MM.1S (cell line): Measurements from ENCODE around the gene MDGA2.

Experiments
- DNase-seq: peaks from one replicate; pipeline ENCODE4 v3.0.0-alpha.2; 2015
- H2AFZ ChIP-seq: fragments of 300-600 bp; sonication (generic); 2 replicates; pipeline ENCODE4 v1.6.0; 2016; ENCODE audit warnings: antibody characterized with exemption, low read length
- H3F3A ChIP-seq: fragments of 300-600 bp; sonication (generic); 2 replicates; pipeline ENCODE4 v1.6.1; 2016; ENCODE audit warnings: mild to moderate bottlenecking, antibody characterized with exemption, low read length, moderate library complexity, mixed read lengths; ENCODE audit not compliant: insufficient read depth
- H3K27ac ChIP-seq: fragments of 300-600 bp; sonication (generic); 2 replicates; pipeline ENCODE4 v1.5.1; 2016; ENCODE audit warnings: mild to moderate bottlenecking, low read length
- H3K27me3 ChIP-seq: fragments of 300-600 bp; sonication (generic); replicated peaks from 2 replicates; pipeline ENCODE4 v1.6.0; 2016; ENCODE audit warnings: low read length; ENCODE audit not compliant: insufficient read depth
- H3K36me3 ChIP-seq: fragments of 300-600 bp; sonication (generic); replicated peaks from 2 replicates; pipeline ENCODE4 v1.6.1; 2016; ENCODE audit warnings: mild to moderate bottlenecking, low read length, mixed read lengths; ENCODE audit not compliant: insufficient read depth
- H3K4me1 ChIP-seq: fragments of 300-600 bp; sonication (generic); 2 replicates; pipeline ENCODE4 v1.6.1; 2016; ENCODE audit warnings: low read length, mixed read lengths
- H3K4me2 ChIP-seq: fragments of 300-600 bp; sonication (generic); 2 replicates; pipeline ENCODE4 v1.6.0; 2016; ENCODE audit warnings: low read depth, low read length
- H3K4me3 ChIP-seq: fragments of 300-600 bp; sonication (generic); 2 replicates; pipeline ENCODE4 v1.5.1; 2016; ENCODE audit warnings: low read length, mixed read lengths
- H3K79me2 ChIP-seq: fragments of 300-600 bp; sonication (generic); 2 replicates; pipeline ENCODE4 v1.6.1; 2016; ENCODE audit warnings: mixed run types, low read length, mixed read lengths
- H3K9ac ChIP-seq: fragments of 300-600 bp; sonication (generic); 2 replicates; pipeline ENCODE4 v1.6.1; 2016; ENCODE audit warnings: low read length, mixed read lengths
- H3K9me2 ChIP-seq: fragments of 300-600 bp; sonication (generic); replicated peaks from 2 replicates; pipeline ENCODE4 v1.6.1; 2016; ENCODE audit warnings: mild to moderate bottlenecking, low read length, mixed read lengths; ENCODE audit not compliant: insufficient read depth
- H3K9me3 ChIP-seq: fragments of 300-600 bp; sonication (generic); replicated peaks from 2 replicates; pipeline ENCODE4 v1.6.1; 2016; ENCODE audit warnings: mild to moderate bottlenecking, low read length, mixed read lengths; ENCODE audit not compliant: insufficient read depth
- H4K20me1 ChIP-seq: fragments of 300-600 bp; sonication (generic); 2 replicates; pipeline ENCODE4 v1.6.1; 2016; ENCODE audit warnings: mild to moderate bottlenecking, low read length, moderate library complexity, mixed read lengths; ENCODE audit not compliant: insufficient read depth
- EZH2 ChIP-seq: fragments of 300-600 bp; sonication (generic); optimal IDR thresholded peaks from 2 replicates; pipeline ENCODE3; 2017; ENCODE audit warnings: low read depth, mild to moderate bottlenecking, antibody characterized with exemption, low read length, mixed read lengths
- EZH2phosphoT487 ChIP-seq: fragments of 300-600 bp; sonication (generic); IDR thresholded peaks from 2 replicates; pipeline ENCODE4 v1.6.1; 2018; ENCODE audit warnings: antibody characterized with exemption, low read length
- TF ChIP-seq, protein P1 (sequence below): fragments of 300-600 bp; sonication (generic); IDR thresholded peaks from 2 replicates; pipeline ENCODE4 v1.5.1; 2016; ENCODE audit warnings: antibody characterized with exemption, low read length, mixed read lengths

The MDGA2 gene

DNA sequence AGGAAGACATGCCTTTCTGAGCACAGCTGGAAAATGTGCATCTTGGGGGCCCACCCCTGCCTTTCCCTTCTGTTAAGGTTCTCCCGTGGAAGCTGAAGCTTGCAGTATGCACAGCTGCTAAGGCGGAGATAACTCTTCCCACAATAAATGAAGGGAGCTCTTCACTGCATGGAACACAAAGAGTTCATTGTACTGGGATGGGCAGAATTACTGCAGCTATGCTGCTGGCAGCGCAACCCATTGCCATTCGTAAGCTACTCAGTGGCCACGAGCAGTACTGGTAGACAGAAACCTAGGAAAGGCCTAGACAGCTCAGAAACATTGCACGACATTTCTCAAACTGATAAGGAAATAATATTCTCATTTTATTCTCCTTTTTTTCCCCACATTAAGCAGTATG is 310.2 kb downstream of the MDGA2 start:
- no peaks in the 10 kb centered on the region for H3K9me3 ChIP-seq
- H3K9me2 ChIP-seq: no peaks in the 10 kb centered on the region
- H4K20me1 ChIP-seq: no peaks in the 10 kb centered on the region
- H3K4me1 ChIP-seq: no peaks in the 10 kb centered on the region
- H3K4me2 ChIP-seq: no peak overlapping the region
- TF ChIP-seq, protein P1, sequence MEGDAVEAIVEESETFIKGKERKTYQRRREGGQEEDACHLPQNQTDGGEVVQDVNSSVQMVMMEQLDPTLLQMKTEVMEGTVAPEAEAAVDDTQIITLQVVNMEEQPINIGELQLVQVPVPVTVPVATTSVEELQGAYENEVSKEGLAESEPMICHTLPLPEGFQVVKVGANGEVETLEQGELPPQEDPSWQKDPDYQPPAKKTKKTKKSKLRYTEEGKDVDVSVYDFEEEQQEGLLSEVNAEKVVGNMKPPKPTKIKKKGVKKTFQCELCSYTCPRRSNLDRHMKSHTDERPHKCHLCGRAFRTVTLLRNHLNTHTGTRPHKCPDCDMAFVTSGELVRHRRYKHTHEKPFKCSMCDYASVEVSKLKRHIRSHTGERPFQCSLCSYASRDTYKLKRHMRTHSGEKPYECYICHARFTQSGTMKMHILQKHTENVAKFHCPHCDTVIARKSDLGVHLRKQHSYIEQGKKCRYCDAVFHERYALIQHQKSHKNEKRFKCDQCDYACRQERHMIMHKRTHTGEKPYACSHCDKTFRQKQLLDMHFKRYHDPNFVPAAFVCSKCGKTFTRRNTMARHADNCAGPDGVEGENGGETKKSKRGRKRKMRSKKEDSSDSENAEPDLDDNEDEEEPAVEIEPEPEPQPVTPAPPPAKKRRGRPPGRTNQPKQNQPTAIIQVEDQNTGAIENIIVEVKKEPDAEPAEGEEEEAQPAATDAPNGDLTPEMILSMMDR: no peak
- no peak for TF ChIP-seq EZH2phosphoT487
- TF ChIP-seq EZH2: no peak
- no peak for DNase-seq
- H3K36me3 ChIP-seq: no peaks in the 10 kb centered on the region
- H3K9ac ChIP-seq: no peak overlapping the region
- no peaks in the 10 kb centered on the region for H3K79me2 ChIP-seq
- no peak overlapping the region for H3K27ac ChIP-seq
- no peaks in the 10 kb centered on the region for H3F3A ChIP-seq
- no peak overlapping the region for H2AFZ ChIP-seq
- H3K4me3 ChIP-seq: no peak overlapping the region
- no peaks in the 10 kb centered on the region for H3K27me3 ChIP-seq

DNA sequence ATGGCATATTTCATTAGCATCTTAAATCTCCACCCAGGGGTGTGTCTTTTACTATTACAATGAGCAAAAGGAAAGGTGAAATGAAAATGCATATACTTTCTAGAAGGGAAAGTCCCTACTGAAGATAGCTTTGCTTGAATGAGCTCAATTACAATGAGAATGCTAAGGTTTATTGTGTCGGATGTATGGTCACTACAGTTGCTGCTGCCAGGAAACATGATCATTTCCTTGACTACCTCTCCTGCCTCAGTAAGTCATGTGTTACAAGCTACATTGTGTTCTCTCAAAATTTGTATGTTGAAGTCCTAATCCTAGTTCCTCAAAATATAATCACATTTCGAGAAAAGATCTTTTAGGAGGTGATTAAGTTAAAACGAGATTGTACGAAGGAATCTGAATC is 322.2 kb downstream of the MDGA2 start:
- Histone ChIP-seq H3K36me3 (no peaks in the 10 kb centered on the region), H3K4me3 (no peak overlapping the region), H3K27ac (no peak overlapping the region), H3K4me1 (no peaks in the 10 kb centered on the region), H3K79me2 (no peaks in the 10 kb centered on the region), H3K4me2 (no peak overlapping the region), H2AFZ (no peak overlapping the region), H3K27me3 (no peaks in the 10 kb centered on the region), H3F3A (no peaks in the 10 kb centered on the region), H3K9ac (no peak overlapping the region), H3K9me3 (no peaks in the 10 kb centered on the region), H4K20me1 (no peaks in the 10 kb centered on the region), H3K9me2 (no peaks in the 10 kb centered on the region)
- TF ChIP-seq EZH2phosphoT487 (no peak), EZH2 (no peak)
- TF ChIP-seq, protein P1: no peak
- DNase-seq: no peak

DNA sequence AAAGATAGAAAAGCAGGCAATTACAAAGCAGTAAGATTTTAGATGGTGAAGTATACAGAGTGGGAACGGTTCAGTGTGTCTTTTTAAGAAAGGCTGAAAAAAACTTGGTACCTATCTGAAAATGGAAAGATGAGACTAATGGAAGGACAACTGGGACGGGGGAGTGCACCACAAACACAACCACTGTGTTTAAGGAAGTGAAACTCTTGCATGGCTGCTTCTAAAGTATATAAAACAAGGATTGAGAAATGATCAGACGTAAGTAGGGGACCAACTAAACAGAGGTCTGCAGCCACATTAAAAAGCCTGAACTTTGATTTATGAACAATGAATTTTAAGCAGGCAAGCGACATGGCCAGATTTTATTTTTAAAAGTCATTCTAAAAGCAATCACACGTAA is 328.6 kb downstream of the MDGA2 start:
- H3K4me1 ChIP-seq: no peaks in the 10 kb centered on the region
- H3K9me3 ChIP-seq: no peaks in the 10 kb centered on the region

More for the DNA sequence above, 328.6 kb downstream of the MDGA2 start:
- DNase-seq: no peak
- TF ChIP-seq, protein P1: no peak
- TF ChIP-seq EZH2 (no peak), EZH2phosphoT487 (no peak)
- Histone ChIP-seq H3K27me3 (no peaks in the 10 kb centered on the region), H3F3A (no peaks in the 10 kb centered on the region), H3K79me2 (no peaks in the 10 kb centered on the region), H3K27ac (no peak overlapping the region), H3K4me3 (no peak overlapping the region), H2AFZ (no peak overlapping the region), H3K4me2 (no peak overlapping the region), H3K36me3 (no peaks in the 10 kb centered on the region), H3K9me2 (no peaks in the 10 kb centered on the region), H3K9ac (no peak overlapping the region), H4K20me1 (no peaks in the 10 kb centered on the region)
